PFSK-1 (cell line): ENCODE results near the gene EHF.

Source experiments
- REST ChIP-seq, 2 experiments: IDR thresholded peaks; 2 replicates each; pipeline versions ENCODE4 v1.6.1 to v1.8.0; 2011 to 2012; ENCODE audit warnings: low read depth in 2 of 2, low read length in 2 of 2, control low read depth in 1 of 2, inconsistent platforms in 1 of 2, mild to moderate bottlenecking in 1 of 2, moderate library complexity in 1 of 2; ENCODE audit not compliant: insufficient read depth in 1 of 2
- SIN3A ChIP-seq: IDR thresholded peaks from 2 replicates; pipeline ENCODE4 v1.6.1; 2012; ENCODE audit warnings: mild to moderate bottlenecking, low read length, moderate library complexity, borderline replicate concordance; ENCODE audit not compliant: insufficient read depth

GRCh38 chr11:34604911-34605310 is 16.0 kb upstream of the EHF start:
- TF ChIP-seq REST (IDR thresholded peaks at IDR 0.05; ENCODE audit: insufficient read depth in 1 of 2, low read depth in 2 of 2, low read length in 2 of 2) (no peak), SIN3A (no peak)
